Trophoblast cell (in vitro differentiated cells and primary cell): ENCODE data around the gene IL1RAP.

Experiments
- DNase-seq, 2 donors: peaks; one replicate each; pipeline ENCODE4 v3.0.0-alpha.2; 2016
- H2AFZ ChIP-seq: 2 replicates; pipeline ENCODE4 v1.6.1; 2013; ENCODE audit warnings: low read length, moderate library complexity, mild to moderate bottlenecking; ENCODE audit not compliant: insufficient read depth, poor library complexity
- H2AK5ac ChIP-seq: 2 replicates; pipeline ENCODE4 v1.6.1; 2013; ENCODE audit warnings: mild to moderate bottlenecking, low read length
- H2BK120ac ChIP-seq: 2 replicates; pipeline ENCODE4 v1.6.1; 2013; ENCODE audit warnings: low read length, mild to moderate bottlenecking, moderate library complexity; ENCODE audit not compliant: insufficient read depth, poor library complexity
- H2BK12ac ChIP-seq: 2 replicates; pipeline ENCODE4 v1.6.1; 2013; ENCODE audit warnings: mild to moderate bottlenecking, low read length, moderate library complexity
- H2BK5ac ChIP-seq: 2 replicates; pipeline ENCODE4 v1.6.1; 2013; ENCODE audit warnings: low read length, low read depth, moderate library complexity, mild to moderate bottlenecking; ENCODE audit not compliant: poor library complexity
- H3K14ac ChIP-seq: 2 replicates; pipeline ENCODE4 v1.6.1; 2013; ENCODE audit warnings: mild to moderate bottlenecking, low read length
- H3K18ac ChIP-seq: 2 replicates; pipeline ENCODE4 v1.6.1; 2013; ENCODE audit warnings: mild to moderate bottlenecking, low read length
- H3K23ac ChIP-seq: 2 replicates; pipeline ENCODE4 v1.6.1; 2013; ENCODE audit warnings: low read length
- H3K27ac ChIP-seq: 2 replicates; pipeline ENCODE4 v1.5.1; 2013; ENCODE audit warnings: low read depth, mild to moderate bottlenecking, inconsistent platforms, low read length, moderate library complexity
- H3K27me3 ChIP-seq: 2 replicates; pipeline ENCODE4 v1.6.1; 2013; ENCODE audit warnings: inconsistent platforms, mild to moderate bottlenecking, low read length, moderate library complexity; ENCODE audit not compliant: insufficient read depth
- H3K36me3 ChIP-seq, 2 experiments: 1 replicate in 1 of 2; 2 replicates in 1 of 2; pipeline ENCODE4 v1.6.1; 2013; ENCODE audit warnings: low read length in 2 of 2, mild to moderate bottlenecking in 2 of 2, moderate library complexity in 1 of 2; ENCODE audit not compliant: insufficient read depth in 2 of 2, control insufficient read depth in 1 of 2
- H3K4ac ChIP-seq: 2 replicates; pipeline ENCODE4 v1.6.1; 2013; ENCODE audit warnings: low read depth, mild to moderate bottlenecking, low read length, moderate library complexity
- H3K4me1 ChIP-seq, 2 experiments: 1 replicate in 1 of 2; 2 replicates in 1 of 2; pipeline ENCODE4 v1.6.1; 2013; ENCODE audit warnings: low read length in 2 of 2, mild to moderate bottlenecking in 2 of 2, moderate library complexity in 1 of 2; ENCODE audit not compliant: insufficient read depth in 2 of 2, control insufficient read depth in 1 of 2
- H3K4me2 ChIP-seq: 2 replicates; pipeline ENCODE4 v1.6.1; 2013; ENCODE audit warnings: inconsistent platforms, mild to moderate bottlenecking, low read length, moderate library complexity
- H3K4me3 ChIP-seq: 2 replicates; pipeline ENCODE4 v1.5.1; 2013; ENCODE audit warnings: mild to moderate bottlenecking, low read depth, low read length, inconsistent platforms
- H3K79me1 ChIP-seq: one replicate; pipeline ENCODE4 v1.6.1; 2013; ENCODE audit warnings: low read length
- H3K79me2 ChIP-seq: 2 replicates; pipeline ENCODE4 v1.6.1; 2013; ENCODE audit warnings: low read length, mild to moderate bottlenecking; ENCODE audit not compliant: control insufficient read depth, insufficient read depth, poor library complexity
- H3K9ac ChIP-seq: 2 replicates; pipeline ENCODE4 v1.6.1; 2013; ENCODE audit warnings: mild to moderate bottlenecking, low read length
- H3K9me3 ChIP-seq: 2 replicates; pipeline ENCODE4 v1.6.1; 2013; ENCODE audit warnings: low read depth, mild to moderate bottlenecking, control low read depth, inconsistent platforms, low read length; ENCODE audit not compliant: insufficient read depth
- H4K12ac ChIP-seq: 2 replicates; pipeline ENCODE4 v1.6.1; 2013; ENCODE audit warnings: low read depth, mild to moderate bottlenecking, low read length, moderate library complexity
- H4K8ac ChIP-seq: 2 replicates; pipeline ENCODE4 v1.6.1; 2013; ENCODE audit warnings: low read depth, mild to moderate bottlenecking, low read length, moderate library complexity
- H4K91ac ChIP-seq: one replicate; pipeline ENCODE4 v1.6.1; 2013; ENCODE audit warnings: low read depth, mild to moderate bottlenecking, low read length, moderate library complexity
- WGBS: extraction: QIAGEN DNeasy Blood & Tissue Kit; methylation state at CpG from one replicate; pipeline ENCODE4 v1.1.7; 2013; ENCODE audit warnings: missing lambda C conversion rate; ENCODE audit not compliant: insufficient read length, insufficient coverage; ENCODE audit errors: extremely low coverage; 5-methylcytosine and 5-hydroxymethylcytosine counted together

The IL1RAP gene

GRCh38 chr3:190485830-190486532 lies 27.9 kb upstream of the IL1RAP start:
- Histone ChIP-seq H2BK120ac (no peak overlapping the region), H3K4me2 (no peak overlapping the region), H3K4me3 (no peak overlapping the region), H2BK12ac (no peak overlapping the region), H3K9ac (no peak overlapping the region), H2AK5ac (no peak overlapping the region), H3K4ac (no peak overlapping the region), H3K27ac (no peak overlapping the region), H3K14ac (no peak overlapping the region), H4K8ac (no peak overlapping the region), H3K18ac (no peak overlapping the region), H3K9me3 (no peaks in the 10 kb centered on the region), H2AFZ (no peak overlapping the region), H3K36me3 (no peaks in the 10 kb centered on the region), H4K12ac (no peak overlapping the region), H4K91ac (no peak overlapping the region), H3K79me2 (no peaks in the 10 kb centered on the region), H2BK5ac (no peak overlapping the region), H3K27me3 (no peaks in the 10 kb centered on the region), H3K4me1 (no peaks in the 10 kb centered on the region), H3K23ac (no peak overlapping the region), H3K79me1 (no peaks in the 10 kb centered on the region)
- WGBS: no CpG with 5 or more reads among the region's 6 CpGs
- no peak for DNase-seq

GRCh38 chr3:190486533-190486864 lies 27.4 kb upstream of the IL1RAP start:
- no CpG with 5 or more reads among the region's 1 CpG for WGBS
- no peaks in the 10 kb centered on the region for H3K36me3 ChIP-seq

GRCh38 chr3:190486908-190487607 lies 26.8 kb upstream of the IL1RAP start:
- no peak overlapping the region for H3K23ac ChIP-seq
- H3K4me2 ChIP-seq: no peak overlapping the region
- H3K9me3 ChIP-seq: no peaks in the 10 kb centered on the region
- H3K79me1 ChIP-seq: no peaks in the 10 kb centered on the region
- WGBS: no CpG with 5 or more reads among the region's 4 CpGs
- H3K9ac ChIP-seq: no peak overlapping the region
- H2BK12ac ChIP-seq: no peak overlapping the region
- H3K14ac ChIP-seq: no peak overlapping the region
- H3K27ac ChIP-seq: no peak overlapping the region
- H3K18ac ChIP-seq: no peak overlapping the region
- no peaks in the 10 kb centered on the region for H3K79me2 ChIP-seq
- no peaks in the 10 kb centered on the region for H3K36me3 ChIP-seq
- no peak overlapping the region for H2AK5ac ChIP-seq
- H4K91ac ChIP-seq: no peak overlapping the region
- no peak overlapping the region for H3K4ac ChIP-seq
- no peak overlapping the region for H4K12ac ChIP-seq
- H3K27me3 ChIP-seq: no peaks in the 10 kb centered on the region
- no peak overlapping the region for H2BK120ac ChIP-seq
- H2BK5ac ChIP-seq: no peak overlapping the region
- H3K4me1 ChIP-seq: peaks cover 2 to 4% of the 10 kb centered on the region in 2 experiments
- no peak for DNase-seq
- no peak overlapping the region for H4K8ac ChIP-seq
- H3K4me3 ChIP-seq: no peak overlapping the region
- H2AFZ ChIP-seq: no peak overlapping the region

More at GRCh38 chr3:190486533-190486864, 27.4 kb upstream of the IL1RAP start:
- no peak overlapping the region for H3K9ac ChIP-seq
- peaks cover 2% of the 10 kb centered on the region in 2 experiments for H3K4me1 ChIP-seq
- H2AFZ ChIP-seq: no peak overlapping the region
- no peak overlapping the region for H4K91ac ChIP-seq
- H4K12ac ChIP-seq: no peak overlapping the region
- H2AK5ac ChIP-seq: no peak overlapping the region
- H3K18ac ChIP-seq: no peak overlapping the region
- no peak for DNase-seq
- H3K4me3 ChIP-seq: no peak overlapping the region
- no peak overlapping the region for H4K8ac ChIP-seq
- no peak overlapping the region for H3K4me2 ChIP-seq
- H3K9me3 ChIP-seq: no peaks in the 10 kb centered on the region
- H3K79me2 ChIP-seq: no peaks in the 10 kb centered on the region
- no peak overlapping the region for H2BK120ac ChIP-seq
- no peak overlapping the region for H2BK5ac ChIP-seq
- H3K23ac ChIP-seq: no peak overlapping the region
- H3K27ac ChIP-seq: no peak overlapping the region
- H3K4ac ChIP-seq: no peak overlapping the region
- H2BK12ac ChIP-seq: no peak overlapping the region
- no peak overlapping the region for H3K14ac ChIP-seq
- H3K27me3 ChIP-seq: no peaks in the 10 kb centered on the region
- H3K79me1 ChIP-seq: no peaks in the 10 kb centered on the region

GRCh38 chr3:190491533-190492054 lies 22.3 kb upstream of the IL1RAP start:
- H3K4me1 ChIP-seq: peaks cover 2 to 4% of the 10 kb centered on the region in 2 experiments
- H3K79me2 ChIP-seq: no peaks in the 10 kb centered on the region
- H4K8ac ChIP-seq: no peak overlapping the region
- H3K9me3 ChIP-seq: no peaks in the 10 kb centered on the region
- H3K18ac ChIP-seq: no peak overlapping the region
- peak overlapping the region; percentile 95 for H3K23ac ChIP-seq
- H3K4me3 ChIP-seq: no peak overlapping the region
- H2AK5ac ChIP-seq: no peak overlapping the region
- no peaks in the 10 kb centered on the region for H3K36me3 ChIP-seq
- no peak overlapping the region for H2BK12ac ChIP-seq
- no peak overlapping the region for H3K4me2 ChIP-seq
- DNase-seq: peak; percentile 45 to 54
- no peaks in the 10 kb centered on the region for H3K27me3 ChIP-seq
- no peak overlapping the region for H3K27ac ChIP-seq
- WGBS: no CpG with 5 or more reads among the region's 4 CpGs
- no peak overlapping the region for H3K4ac ChIP-seq
- no peaks in the 10 kb centered on the region for H3K79me1 ChIP-seq
- H2BK120ac ChIP-seq: no peak overlapping the region
- no peak overlapping the region for H3K9ac ChIP-seq
- no peak overlapping the region for H4K12ac ChIP-seq
- no peak overlapping the region for H2BK5ac ChIP-seq
- no peak overlapping the region for H4K91ac ChIP-seq
- no peak overlapping the region for H3K14ac ChIP-seq
- H2AFZ ChIP-seq: no peak overlapping the region
